ENCODE measurements around the gene ADAM23. TPM values are rescaled to one million over a fixed set of nuclear protein-coding genes. Genes with fewer than 3 reads are reported as not detected.

ADAM23 gene
- total RNA-seq, 1 donor, result 0.94 TPM

DNA sequence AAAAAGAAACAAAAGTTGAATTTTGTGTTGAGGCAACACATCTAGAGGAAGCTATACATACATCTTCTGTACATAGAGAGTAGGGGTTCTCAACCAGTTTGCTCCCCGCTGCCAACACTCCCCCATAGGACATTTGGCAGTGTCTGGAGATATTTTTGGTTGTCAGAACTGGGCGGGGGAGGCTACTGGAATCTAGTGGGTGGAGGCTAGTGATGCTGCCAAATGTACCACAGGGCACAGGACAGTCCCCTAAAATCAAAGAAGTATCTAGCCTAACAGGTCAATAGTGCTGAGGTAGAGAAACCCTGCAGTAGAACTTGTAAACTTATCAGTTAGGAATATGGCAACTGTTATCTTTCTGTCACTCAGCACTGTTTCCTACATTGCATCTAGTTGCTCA lies 21.3 kb downstream of the ADAM23 start:
- no peaks in the 10 kb centered on the region for H3K27me3 ChIP-seq (ENCODE audit: insufficient read depth, low read length)
- no peaks in the 10 kb centered on the region for H3K9me3 ChIP-seq (ENCODE audit: low read depth, low read length)
- no peaks in the 10 kb centered on the region for H3K4me1 ChIP-seq (ENCODE audit: insufficient read depth, low read length)
- no peak overlapping the region for H3K4me3 ChIP-seq (ENCODE audit: low read length)

DNA sequence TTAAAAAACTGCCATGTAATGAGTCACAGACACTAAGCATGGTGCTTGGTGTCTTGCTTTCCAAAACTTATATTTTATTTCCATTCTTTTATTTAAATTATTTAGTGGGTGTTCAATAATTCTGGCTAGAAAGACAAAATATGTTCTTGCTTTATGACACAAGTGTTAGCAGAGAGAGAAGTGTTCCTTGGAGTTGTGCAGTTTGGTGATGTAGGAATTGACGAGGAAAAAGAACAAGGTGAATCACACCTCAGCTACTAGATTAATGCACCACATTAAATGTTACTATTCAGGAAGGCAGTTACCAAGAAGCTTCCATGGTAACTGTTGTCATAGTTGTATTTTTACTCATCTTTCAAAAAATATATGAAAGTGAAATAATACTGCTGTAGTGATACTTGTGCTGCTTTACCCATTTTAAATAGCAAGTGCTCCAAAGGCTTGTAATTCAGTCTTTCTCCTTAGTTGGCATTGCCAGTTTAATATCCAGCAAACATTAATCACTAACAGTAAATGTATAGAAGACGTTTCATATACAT lies 28.3 kb downstream of the ADAM23 start:
- Histone ChIP-seq H3K9me3 (ENCODE audit: low read depth, low read length) (no peaks in the 10 kb centered on the region), H3K4me3 (ENCODE audit: low read length) (no peak overlapping the region), H3K4me1 (ENCODE audit: insufficient read depth, low read length) (no peaks in the 10 kb centered on the region), H3K27me3 (ENCODE audit: insufficient read depth, low read length) (no peaks in the 10 kb centered on the region)

DNA sequence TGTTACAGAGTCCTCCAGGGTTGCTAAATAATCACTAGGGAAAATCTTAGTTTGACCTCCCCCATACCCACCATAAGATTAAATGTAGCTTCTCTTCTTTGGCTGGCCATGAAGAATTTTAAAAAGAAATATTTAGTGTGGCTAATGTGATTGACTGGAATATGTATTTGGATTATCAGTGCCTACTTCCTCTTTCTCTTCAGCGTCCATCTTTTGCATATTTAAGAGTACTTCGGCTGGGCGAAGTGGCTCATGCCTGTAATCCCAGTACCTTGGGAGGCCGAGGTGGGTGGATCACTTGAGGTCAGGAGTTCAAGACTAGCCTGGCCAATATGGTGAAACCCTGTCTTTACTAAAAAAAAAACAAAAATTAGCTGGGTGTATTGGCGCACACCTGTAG lies 28.8 kb downstream of the ADAM23 start:
- Histone ChIP-seq H3K4me1 (ENCODE audit: insufficient read depth, low read length) (no peaks in the 10 kb centered on the region), H3K27me3 (ENCODE audit: insufficient read depth, low read length) (no peaks in the 10 kb centered on the region), H3K4me3 (ENCODE audit: low read length) (no peak overlapping the region), H3K9me3 (ENCODE audit: low read depth, low read length) (no peaks in the 10 kb centered on the region)

DNA sequence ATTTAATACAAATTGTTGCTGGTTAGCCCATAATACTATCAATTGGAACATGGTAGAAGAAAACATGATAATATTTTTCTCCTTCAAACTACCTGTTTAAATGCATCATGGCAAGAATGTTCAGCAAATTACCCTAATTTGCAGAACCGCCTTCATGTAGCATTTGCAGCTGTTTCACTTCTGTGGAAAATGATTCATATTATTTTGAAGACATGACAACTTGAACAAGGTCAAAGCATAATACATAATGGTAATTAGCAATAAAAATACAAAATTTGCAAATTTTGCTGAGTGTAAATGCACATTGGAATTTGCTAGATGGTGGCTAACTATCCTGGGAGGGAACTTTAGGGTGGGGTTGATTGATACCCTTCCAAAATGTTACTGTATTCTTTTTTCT lies 30.8 kb downstream of the ADAM23 start:
- H3K9me3 ChIP-seq (ENCODE audit: low read depth, low read length), result no peaks in the 10 kb centered on the region
- H3K27me3 ChIP-seq (ENCODE audit: insufficient read depth, low read length), result no peaks in the 10 kb centered on the region
- no peak overlapping the region for H3K4me3 ChIP-seq (ENCODE audit: low read length)
- H3K4me1 ChIP-seq (ENCODE audit: insufficient read depth, low read length), result no peaks in the 10 kb centered on the region

DNA sequence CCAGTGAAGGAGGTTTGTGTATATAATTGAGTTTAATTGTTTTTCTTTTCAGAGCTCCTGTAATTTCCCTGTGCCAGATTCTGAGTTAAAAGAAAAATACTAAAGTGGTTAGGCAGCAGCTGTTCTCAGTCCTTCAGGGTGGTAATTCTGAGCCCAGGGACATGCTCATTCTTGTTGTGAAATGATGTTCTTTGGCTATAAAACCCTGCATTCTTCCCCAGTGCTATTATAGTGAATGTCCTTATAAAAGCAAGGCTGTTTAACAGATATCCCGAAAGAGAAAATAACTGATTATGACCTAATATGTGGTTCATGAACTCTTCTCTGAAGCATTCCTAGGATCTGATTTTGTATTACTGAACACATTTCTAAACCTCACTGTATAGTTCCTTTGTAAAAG lies 34.0 kb downstream of the ADAM23 start:
- H3K27me3 ChIP-seq (ENCODE audit: insufficient read depth, low read length), result no peaks in the 10 kb centered on the region
- no peaks in the 10 kb centered on the region for H3K9me3 ChIP-seq (ENCODE audit: low read depth, low read length)
- H3K4me3 ChIP-seq (ENCODE audit: low read length), result no peak overlapping the region
- no peaks in the 10 kb centered on the region for H3K4me1 ChIP-seq (ENCODE audit: insufficient read depth, low read length)

DNA sequence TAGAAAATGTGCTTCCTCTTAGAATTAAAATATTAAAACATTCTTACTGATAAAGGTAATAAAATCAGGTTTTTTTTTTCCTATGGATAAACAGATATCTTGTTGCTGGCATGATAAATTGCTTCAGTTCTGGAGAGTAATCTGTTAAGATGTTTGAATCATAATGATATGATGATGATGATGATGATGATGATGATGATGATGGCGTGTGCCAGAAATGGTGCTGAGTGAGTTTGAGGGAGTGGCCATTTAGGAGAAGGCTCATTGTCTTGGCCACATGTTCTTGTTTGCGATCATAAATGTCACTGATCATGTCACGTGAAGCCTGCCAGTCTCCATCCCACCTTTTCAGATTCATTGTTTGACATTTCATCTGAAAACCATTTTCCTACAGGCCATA lies 35.0 kb downstream of the ADAM23 start:
- no peaks in the 10 kb centered on the region for H3K27me3 ChIP-seq (ENCODE audit: insufficient read depth, low read length)
- no peaks in the 10 kb centered on the region for H3K4me1 ChIP-seq (ENCODE audit: insufficient read depth, low read length)
- H3K9me3 ChIP-seq (ENCODE audit: low read depth, low read length), result no peaks in the 10 kb centered on the region
- H3K4me3 ChIP-seq (ENCODE audit: low read length), result no peak overlapping the region

DNA sequence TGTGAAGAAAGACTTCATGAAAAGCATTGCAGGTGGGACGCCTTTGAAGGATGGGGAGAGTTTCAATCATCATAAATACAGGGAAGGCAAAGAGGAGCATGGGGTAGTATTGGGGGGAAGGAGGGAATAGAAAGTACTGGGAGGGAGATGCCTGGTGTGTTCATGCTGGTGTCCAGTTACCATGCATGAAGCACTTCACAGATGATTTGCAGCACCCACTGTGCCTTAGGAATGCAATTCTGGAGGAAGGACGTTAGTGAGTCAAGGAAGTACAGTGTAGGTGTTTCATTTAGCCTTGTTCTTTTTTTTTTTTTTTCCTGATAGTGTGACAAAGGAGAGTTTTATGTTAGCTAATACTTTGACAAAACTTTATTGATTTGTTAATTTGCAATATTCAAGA lies 36.8 kb downstream of the ADAM23 start:
- no peak overlapping the region for H3K4me3 ChIP-seq (ENCODE audit: low read length)
- no peaks in the 10 kb centered on the region for H3K4me1 ChIP-seq (ENCODE audit: insufficient read depth, low read length)
- no peaks in the 10 kb centered on the region for H3K27me3 ChIP-seq (ENCODE audit: insufficient read depth, low read length)
- no peaks in the 10 kb centered on the region for H3K9me3 ChIP-seq (ENCODE audit: low read depth, low read length)

DNA sequence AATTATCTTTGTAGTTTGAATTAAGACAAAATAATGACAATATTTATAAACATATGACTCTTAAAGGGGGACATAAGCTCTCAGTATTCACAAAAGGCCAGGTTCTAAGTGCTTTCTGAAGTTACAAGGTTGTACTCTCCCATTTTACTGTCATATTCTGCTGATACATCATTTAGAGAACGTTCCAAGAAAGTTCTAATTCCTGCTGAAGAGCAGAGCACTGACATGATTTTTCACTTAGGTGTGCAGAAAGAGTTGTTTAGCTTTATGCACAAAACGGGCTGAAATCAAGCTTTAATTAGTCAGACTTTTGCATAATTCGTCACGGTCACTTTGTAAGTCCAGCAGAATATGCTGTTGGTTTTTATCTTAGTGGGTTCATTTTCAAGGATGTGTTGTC lies 37.3 kb downstream of the ADAM23 start:
- Histone ChIP-seq H3K27me3 (ENCODE audit: insufficient read depth, low read length) (no peaks in the 10 kb centered on the region), H3K4me1 (ENCODE audit: insufficient read depth, low read length) (no peaks in the 10 kb centered on the region), H3K9me3 (ENCODE audit: low read depth, low read length) (no peaks in the 10 kb centered on the region), H3K4me3 (ENCODE audit: low read length) (no peak overlapping the region)

DNA sequence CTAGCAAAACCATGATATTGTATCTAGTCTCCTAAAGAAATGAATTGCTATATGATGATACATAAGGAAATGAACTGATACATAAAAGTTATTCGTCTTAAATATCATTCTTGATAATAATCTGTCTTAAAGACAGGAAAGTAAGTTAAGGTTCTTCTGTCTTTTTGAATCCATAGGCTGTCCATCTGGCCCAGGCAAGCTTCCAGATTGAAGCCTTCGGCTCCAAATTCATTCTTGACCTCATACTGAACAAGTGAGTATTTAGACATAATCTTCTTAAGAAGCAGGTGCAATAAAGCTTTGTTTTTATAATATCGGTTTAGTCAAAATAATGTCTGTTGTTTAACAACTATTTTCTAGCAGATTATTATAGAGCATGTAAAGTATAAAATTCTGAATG lies 37.7 kb downstream of the ADAM23 start:
- H3K9me3 ChIP-seq (ENCODE audit: low read depth, low read length), result no peaks in the 10 kb centered on the region
- no peak overlapping the region for H3K4me3 ChIP-seq (ENCODE audit: low read length)
- no peaks in the 10 kb centered on the region for H3K4me1 ChIP-seq (ENCODE audit: insufficient read depth, low read length)
- H3K27me3 ChIP-seq (ENCODE audit: insufficient read depth, low read length), result no peaks in the 10 kb centered on the region

DNA sequence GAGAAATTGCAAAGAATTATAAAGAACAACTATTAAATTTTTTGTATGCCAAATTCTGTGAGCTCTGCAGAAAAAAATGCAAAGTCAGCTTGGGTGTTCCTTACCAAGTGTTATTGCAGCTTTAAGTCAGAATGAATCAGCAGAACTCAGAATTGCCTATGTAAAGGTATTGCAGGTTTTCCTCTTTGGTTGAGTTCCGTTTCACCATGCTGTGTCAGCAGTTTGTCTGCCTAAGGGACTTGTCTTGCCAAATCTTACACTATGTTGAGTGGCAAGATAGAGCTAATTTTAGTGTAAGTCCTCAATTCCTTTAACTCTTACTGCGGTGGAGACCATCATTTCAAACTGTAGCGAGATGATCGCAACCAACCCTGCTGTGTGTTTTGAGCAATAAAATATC lies 38.8 kb downstream of the ADAM23 start:
- no peaks in the 10 kb centered on the region for H3K27me3 ChIP-seq (ENCODE audit: insufficient read depth, low read length)

DNA sequence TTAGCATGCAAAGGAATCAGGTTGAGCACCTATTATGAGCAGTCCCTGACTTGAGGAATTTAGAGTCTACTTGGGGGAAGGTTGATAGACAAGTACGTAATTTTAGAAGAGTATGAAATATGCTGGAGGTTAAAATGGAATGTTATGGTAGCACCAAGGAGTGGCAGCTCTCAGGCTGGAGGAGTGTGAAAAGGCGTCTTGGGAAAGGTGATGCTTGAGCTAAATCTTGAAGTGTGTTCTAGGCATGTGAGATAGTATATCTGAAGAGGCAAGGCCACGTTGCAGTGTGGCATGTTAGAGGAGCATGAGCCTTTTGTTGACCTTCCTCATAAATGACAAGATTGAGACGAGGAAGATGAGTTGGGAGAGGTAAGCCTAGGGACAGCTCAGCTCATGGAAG lies 39.3 kb downstream of the ADAM23 start:
- H3K4me1 ChIP-seq (ENCODE audit: insufficient read depth, low read length), result no peaks in the 10 kb centered on the region
- H3K4me3 ChIP-seq (ENCODE audit: low read length), result no peak overlapping the region
- H3K27me3 ChIP-seq (ENCODE audit: insufficient read depth, low read length), result no peaks in the 10 kb centered on the region
- no peaks in the 10 kb centered on the region for H3K9me3 ChIP-seq (ENCODE audit: low read depth, low read length)

More for the DNA sequence above, 38.8 kb downstream of the ADAM23 start:
- Histone ChIP-seq H3K9me3 (ENCODE audit: low read depth, low read length) (no peaks in the 10 kb centered on the region), H3K4me3 (ENCODE audit: low read length) (no peak overlapping the region), H3K4me1 (ENCODE audit: insufficient read depth, low read length) (no peaks in the 10 kb centered on the region)

DNA sequence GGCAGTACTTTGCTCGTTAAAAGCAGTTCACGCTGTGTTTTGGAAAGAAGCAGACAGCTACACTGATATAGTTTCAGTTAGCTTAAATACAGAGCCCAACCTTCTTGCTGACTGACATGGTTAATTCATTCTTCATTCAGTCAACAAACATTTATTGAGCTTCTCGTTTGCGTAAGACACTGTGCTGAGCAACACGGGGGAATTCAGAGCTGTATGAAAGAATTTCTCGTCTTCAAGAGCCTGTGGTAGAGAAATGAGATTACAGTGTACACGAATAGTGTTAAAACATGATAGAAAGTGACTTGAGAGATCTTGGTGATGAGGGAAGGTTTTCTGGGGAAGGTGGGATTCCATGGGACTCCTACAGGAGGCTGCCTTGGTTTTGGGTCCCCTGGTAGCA lies 44.7 kb downstream of the ADAM23 start:
- no peaks in the 10 kb centered on the region for H3K4me1 ChIP-seq (ENCODE audit: insufficient read depth, low read length)
- H3K9me3 ChIP-seq (ENCODE audit: low read depth, low read length), result peaks cover 5% of the 10 kb centered on the region
- no peaks in the 10 kb centered on the region for H3K27me3 ChIP-seq (ENCODE audit: insufficient read depth, low read length)
- no peak overlapping the region for H3K4me3 ChIP-seq (ENCODE audit: low read length)

DNA sequence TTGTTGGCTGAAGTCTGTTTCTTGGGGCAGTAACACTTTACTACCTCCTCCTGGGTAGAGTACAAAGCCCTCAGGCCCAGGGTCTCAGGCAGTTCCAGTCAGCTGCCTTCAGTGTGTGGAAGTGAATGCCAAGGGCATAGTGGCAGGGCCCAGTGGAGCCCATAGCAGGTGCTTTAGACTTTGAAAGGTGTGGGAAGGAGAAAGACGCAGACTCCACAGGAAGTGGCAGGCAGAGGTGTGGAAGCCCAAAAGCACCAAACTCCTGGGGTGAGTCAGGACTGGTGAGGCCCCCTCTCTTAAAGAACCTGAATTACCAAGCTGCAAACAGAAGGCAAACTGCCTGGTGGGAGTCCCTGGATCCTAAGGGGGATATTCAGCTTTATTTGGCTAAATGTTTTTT lies 45.3 kb downstream of the ADAM23 start:
- Histone ChIP-seq H3K4me3 (ENCODE audit: low read length) (no peak overlapping the region), H3K27me3 (ENCODE audit: insufficient read depth, low read length) (no peaks in the 10 kb centered on the region), H3K4me1 (ENCODE audit: insufficient read depth, low read length) (no peaks in the 10 kb centered on the region), H3K9me3 (ENCODE audit: low read depth, low read length) (peaks cover 5% of the 10 kb centered on the region)

DNA sequence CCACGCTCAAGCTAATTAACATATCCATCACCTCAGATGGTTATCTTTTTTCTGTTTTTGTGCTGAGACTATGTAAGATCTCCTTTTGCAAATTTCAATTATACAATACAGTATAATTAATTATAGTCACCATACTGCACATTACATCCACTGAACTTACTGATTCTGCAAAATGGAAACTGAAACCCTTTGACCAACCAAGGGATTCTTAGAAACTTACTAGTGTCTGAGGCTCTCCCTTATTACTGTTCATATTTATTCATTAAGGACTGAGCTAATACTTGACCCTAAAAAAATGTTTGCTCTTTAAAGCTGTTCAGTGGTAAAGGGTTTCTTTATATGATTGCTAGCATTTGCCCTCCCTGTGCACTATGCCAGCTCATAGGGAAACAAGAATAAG lies 50.7 kb downstream of the ADAM23 start:
- H3K4me3 ChIP-seq (ENCODE audit: low read length), result no peak overlapping the region
- peaks cover 5% of the 10 kb centered on the region for H3K9me3 ChIP-seq (ENCODE audit: low read depth, low read length)
- H3K27me3 ChIP-seq (ENCODE audit: insufficient read depth, low read length), result no peaks in the 10 kb centered on the region
- no peaks in the 10 kb centered on the region for H3K4me1 ChIP-seq (ENCODE audit: insufficient read depth, low read length)

DNA sequence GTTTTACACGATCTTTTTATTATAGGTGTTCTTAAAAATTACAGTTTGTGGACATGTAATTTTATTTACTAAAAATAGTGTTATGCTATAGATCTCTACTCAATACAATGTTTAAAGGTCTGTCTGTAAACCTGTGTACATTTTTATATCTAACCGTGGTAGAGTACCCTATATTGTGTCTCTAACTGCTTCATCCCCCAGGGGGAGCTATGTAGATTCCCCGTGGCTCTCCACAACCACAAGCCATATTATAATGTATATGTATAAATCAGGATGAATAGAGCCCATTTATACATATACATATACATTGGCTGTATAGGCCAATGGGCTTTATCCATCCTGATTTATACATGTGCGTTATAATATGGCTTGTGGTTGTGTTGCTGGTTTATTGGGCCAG lies 59.4 kb downstream of the ADAM23 start:
- Histone ChIP-seq H3K4me1 (ENCODE audit: insufficient read depth, low read length) (no peaks in the 10 kb centered on the region), H3K27me3 (ENCODE audit: insufficient read depth, low read length) (no peaks in the 10 kb centered on the region), H3K4me3 (ENCODE audit: low read length) (no peak overlapping the region), H3K9me3 (ENCODE audit: low read depth, low read length) (no peaks in the 10 kb centered on the region)

DNA sequence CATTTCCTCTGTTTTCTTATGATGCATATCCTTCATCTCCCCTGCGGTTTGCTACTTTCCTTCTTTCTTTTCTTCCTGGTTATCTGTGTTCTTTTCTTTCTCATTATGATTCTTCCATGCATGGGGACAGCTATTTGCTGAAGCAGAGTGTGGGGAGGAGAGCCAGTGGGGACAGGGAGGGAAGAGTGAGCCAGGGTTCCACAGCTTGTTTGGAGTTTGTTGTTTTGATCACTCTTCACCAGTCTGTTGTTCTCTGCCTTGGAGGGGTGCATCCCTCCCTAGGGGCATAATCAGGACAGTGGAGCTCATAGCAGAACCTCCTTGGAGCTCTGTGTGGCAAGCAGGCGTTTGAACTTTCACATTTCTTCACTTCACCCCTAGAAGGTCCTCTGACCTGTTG lies 68.0 kb downstream of the ADAM23 start:
- H3K27me3 ChIP-seq (ENCODE audit: insufficient read depth, low read length), result no peaks in the 10 kb centered on the region
- no peaks in the 10 kb centered on the region for H3K4me1 ChIP-seq (ENCODE audit: insufficient read depth, low read length)

DNA sequence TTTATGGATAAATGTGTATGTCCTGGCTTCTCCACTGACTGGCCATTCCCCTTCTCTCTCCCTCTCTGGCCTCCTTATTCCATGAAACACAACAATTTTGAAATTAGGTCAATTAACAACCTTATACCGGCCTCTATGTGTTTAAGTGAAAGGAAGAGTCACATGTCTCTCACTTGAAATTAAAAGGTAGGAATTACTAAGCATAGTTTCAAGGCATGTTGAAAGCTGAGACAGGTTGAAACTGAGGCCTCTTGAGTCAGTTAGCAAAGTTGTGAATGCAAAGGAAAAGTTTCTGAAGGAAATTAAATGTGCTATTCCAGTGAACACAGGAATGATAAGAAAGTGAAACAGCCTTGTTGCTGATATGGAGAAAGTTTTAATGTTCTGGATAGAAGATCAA lies 69.7 kb downstream of the ADAM23 start:
- Histone ChIP-seq H3K4me3 (ENCODE audit: low read length) (no peak overlapping the region), H3K9me3 (ENCODE audit: low read depth, low read length) (no peaks in the 10 kb centered on the region), H3K27me3 (ENCODE audit: insufficient read depth, low read length) (no peaks in the 10 kb centered on the region)

More for the DNA sequence above, 68.0 kb downstream of the ADAM23 start:
- H3K9me3 ChIP-seq (ENCODE audit: low read depth, low read length), result no peaks in the 10 kb centered on the region
- H3K4me3 ChIP-seq (ENCODE audit: low read length), result no peak overlapping the region

More for the DNA sequence above, 69.7 kb downstream of the ADAM23 start:
- no peaks in the 10 kb centered on the region for H3K4me1 ChIP-seq (ENCODE audit: insufficient read depth, low read length)
